HG03139 (cell line): ENCODE results near the gene ADGRL2.

Experiments
- ATAC-seq: cut with Tn5 transposase; IDR thresholded peaks from one replicate; pipeline ENCODE4 v1.9.1; 2021; ENCODE audit not compliant: unreplicated experiment

Gene ADGRL2

GRCh38 chr1:81805537-81806431 lies 5.0 kb downstream of the ADGRL2 start:
- ATAC-seq = no peak

- ATAC-seq = no peak
Measured at GRCh38 chr1:81806432-81806770, 5.7 kb downstream of the ADGRL2 start.

- no peak for ATAC-seq
Measured at GRCh38 chr1:81808760-81809159, 8.0 kb downstream of the ADGRL2 start.

- ATAC-seq = no peak
Measured at GRCh38 chr1:81809808-81810207, 9.1 kb downstream of the ADGRL2 start.

GRCh38 chr1:81811757-81812371 lies 11.1 kb downstream of the ADGRL2 start:
- ATAC-seq = no peak

GRCh38 chr1:81812712-81813111 lies 12.0 kb downstream of the ADGRL2 start:
- no peak for ATAC-seq

GRCh38 chr1:81813691-81814090 lies 13.0 kb downstream of the ADGRL2 start:
- no peak for ATAC-seq

- ATAC-seq = no peak
Measured at GRCh38 chr1:81819613-81820012, 18.9 kb downstream of the ADGRL2 start.

- ATAC-seq = no peak
Measured at GRCh38 chr1:81820765-81821164, 20.0 kb downstream of the ADGRL2 start.

GRCh38 chr1:81823082-81823481 lies 22.3 kb downstream of the ADGRL2 start:
- ATAC-seq = no peak

GRCh38 chr1:81824759-81825158 lies 24.0 kb downstream of the ADGRL2 start:
- no peak for ATAC-seq

GRCh38 chr1:81827942-81828341 lies 27.2 kb downstream of the ADGRL2 start:
- no peak for ATAC-seq

GRCh38 chr1:81832573-81832972 lies 31.8 kb downstream of the ADGRL2 start:
- ATAC-seq = no peak

- ATAC-seq = no peak
Measured at GRCh38 chr1:81833722-81834121, 33.0 kb downstream of the ADGRL2 start.

- no peak for ATAC-seq
Measured at GRCh38 chr1:81834268-81834667, 33.5 kb downstream of the ADGRL2 start.

- ATAC-seq = no peak
Measured at GRCh38 chr1:81834921-81835698, 34.4 kb downstream of the ADGRL2 start.

GRCh38 chr1:81836007-81836626 lies 35.4 kb downstream of the ADGRL2 start:
- no peak for ATAC-seq

- ATAC-seq = no peak
Measured at GRCh38 chr1:81838600-81839218, 38.0 kb downstream of the ADGRL2 start.

- ATAC-seq = no peak
Measured at GRCh38 chr1:81840805-81841204, 40.1 kb downstream of the ADGRL2 start.

- ATAC-seq = no peak
Measured at GRCh38 chr1:81841795-81842194, 41.1 kb downstream of the ADGRL2 start.

GRCh38 chr1:81844477-81844876 lies 43.7 kb downstream of the ADGRL2 start:
- ATAC-seq = no peak
